ENCODE data around the gene AEBP1.

AEBP1 gene

DNA sequence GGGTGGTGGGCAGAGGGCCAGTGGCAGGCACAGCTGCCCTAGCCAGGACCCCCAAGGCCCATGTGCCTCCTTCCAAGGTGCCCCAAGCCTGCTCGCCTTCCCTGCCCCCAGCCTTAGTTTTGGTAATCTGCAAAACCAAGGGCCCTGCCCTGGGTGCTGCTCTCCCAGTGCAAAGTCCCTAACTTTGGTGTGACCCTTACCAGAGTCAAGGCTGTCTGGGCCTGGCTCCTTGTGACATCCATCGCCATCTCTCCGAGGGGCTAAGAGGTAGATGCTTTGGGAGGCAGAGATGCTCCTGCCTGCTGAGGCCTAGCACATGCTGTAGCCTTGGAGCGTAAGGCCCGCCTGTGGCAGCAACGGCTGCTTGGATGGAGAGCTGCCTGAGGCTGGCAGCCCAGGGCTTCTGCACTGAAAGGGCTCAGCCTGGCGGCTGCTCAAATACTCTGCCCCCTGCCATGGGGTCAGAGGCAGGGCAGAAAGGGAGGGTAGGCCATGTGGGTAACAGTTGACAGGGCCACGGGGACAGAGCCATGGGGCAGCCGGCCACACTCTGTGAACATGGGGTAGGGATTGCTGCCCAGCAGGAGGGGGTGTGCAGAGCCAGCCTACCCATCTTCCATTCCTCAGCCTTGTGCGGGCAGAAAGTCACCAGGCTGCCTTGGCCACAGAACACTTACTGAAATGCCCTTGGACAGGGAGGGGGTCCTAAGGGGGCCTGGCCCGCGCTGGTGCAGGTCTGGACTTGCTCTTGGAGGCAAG, 54.9 kb downstream of the AEBP1 start:
- DNase-seq = no peak

DNA sequence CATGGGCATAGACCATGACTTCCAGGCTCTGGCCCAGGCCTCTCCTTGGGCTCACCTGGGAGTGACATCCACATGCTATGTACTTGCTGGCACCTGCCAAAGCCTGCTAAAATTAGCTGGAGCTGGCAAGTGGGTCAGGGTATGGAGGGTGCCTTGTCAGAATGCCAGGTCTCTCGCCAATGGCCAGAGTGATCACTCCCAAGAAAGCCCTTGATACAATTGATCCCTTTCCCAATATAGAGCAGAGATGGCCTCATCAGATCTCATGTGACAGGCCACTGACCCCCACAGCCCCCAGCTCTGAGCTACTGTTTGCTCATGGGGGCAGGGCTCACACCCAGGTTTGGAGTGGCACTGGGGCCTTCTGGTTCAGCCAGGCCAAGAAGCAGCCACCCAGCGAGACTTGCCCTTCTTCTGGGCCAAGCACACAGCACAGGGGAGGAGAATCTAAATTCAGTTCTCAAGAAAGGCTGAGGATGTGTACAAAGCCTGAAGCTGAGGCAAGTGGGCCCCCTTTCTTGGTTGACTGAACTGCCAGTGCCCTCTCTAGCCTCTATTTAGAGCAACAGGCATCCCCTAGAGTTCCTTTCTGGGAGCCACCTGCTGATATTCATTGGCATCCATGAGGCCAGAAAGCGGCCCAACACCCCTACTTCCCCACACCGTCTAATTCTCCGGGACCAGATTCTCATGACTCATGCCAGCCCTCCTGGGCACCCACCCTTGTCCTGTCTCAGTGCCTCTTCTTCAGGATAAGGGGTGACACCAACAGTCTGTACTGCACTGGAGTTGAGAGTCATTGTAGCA, 55.9 kb downstream of the AEBP1 start:
- DNase-seq = no peak

DNA sequence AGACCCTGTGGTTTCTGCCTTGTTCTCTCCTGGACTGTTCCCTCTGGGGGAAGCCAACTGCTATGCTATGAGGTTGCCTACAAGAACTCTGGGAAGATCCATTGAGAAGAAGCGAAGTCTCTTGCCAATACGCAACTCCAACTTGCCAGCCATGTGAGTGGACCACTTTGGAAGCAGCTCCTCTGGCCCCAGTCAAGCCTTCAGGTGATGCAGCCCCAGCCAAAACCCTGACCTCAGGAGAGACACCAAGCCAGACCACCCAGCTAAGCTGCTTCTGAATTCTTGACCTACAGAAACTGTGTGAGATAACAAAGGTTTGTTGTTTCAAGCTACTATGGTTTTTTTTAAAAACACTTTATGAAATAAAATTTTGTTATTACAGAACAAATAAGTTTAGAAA, 57.2 kb downstream of the AEBP1 start:
- DNase-seq = no peak

DNA sequence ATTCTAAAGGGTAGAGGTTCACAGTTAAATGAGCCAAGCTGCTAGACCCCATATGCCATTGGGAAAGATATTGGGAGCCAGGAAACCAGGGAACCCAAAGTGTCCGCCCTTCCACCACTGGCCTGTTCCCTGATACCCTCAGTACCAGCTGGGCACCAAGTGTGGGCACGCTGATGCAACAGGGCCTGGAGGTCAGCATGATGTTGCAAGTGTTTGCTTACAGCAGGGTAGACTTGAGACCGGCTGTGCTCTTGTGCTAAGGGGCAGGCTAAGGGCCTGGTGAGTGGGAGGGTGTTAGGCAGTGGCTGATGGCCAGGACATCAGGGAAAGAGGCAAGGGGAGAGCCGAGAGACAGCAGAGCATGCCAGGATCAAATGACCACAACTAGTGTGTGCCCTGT, 58.0 kb downstream of the AEBP1 start:
- DNase-seq = no peak

DNA sequence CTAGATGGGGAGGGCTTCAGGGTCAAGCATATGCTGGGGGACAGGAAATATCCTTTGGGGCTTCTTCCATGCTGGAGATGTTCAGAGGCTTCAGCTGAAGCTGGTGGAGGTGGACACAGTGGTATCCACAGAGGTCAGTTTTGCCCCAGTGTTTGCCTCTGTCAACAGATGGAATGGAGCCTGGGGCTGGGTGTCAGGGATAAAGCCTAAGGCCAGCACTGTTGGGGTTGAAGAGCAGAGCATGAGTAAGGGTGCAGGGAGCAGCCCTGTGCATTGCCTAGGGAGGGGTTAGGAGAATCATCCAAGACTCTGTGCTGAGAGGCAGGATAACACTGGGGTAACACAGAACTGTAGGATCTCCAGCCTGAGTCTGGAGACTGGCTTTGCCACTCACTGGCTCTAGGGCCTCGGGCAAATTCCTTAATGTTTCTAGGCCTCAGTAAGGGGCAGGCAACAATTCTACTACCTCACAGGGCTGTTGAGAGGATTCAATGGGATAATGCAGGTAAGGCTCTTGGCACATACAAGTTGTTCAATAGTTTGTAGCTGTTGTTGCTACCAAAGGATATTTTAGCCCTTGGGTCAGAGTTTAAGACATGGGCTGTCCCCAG, 58.7 kb downstream of the AEBP1 start:
- no peak for DNase-seq

DNA sequence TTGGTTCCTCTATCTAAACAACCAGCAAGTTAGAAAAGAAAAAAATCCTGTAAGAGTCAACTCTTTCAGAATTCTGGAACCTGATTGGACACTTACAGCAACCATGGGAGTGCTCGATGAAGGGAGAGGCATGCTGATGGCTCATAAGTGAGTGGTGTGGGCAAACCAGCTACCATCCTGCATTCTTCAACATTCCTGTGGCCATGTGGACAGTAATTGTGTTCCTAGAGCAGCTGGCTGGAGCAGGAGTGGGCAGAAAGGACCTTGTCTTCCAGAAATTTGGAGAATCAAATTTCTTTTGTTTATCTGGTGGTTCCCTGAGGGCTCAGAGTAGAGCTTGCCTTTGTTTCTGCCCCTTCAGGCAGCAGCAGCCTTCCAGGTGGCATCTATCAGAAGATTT, 59.4 kb downstream of the AEBP1 start:
- no peak for DNase-seq

Measured in hematopoietic multipotent progenitor cell treated with erythropoietin and hydrocortisone succinate and interleukin-3 and kit ligand, for 8 days (in vitro differentiated cells).